Measurements from ENCODE around the gene SLC8B1. TPM values are rescaled to one million over a fixed set of nuclear protein-coding genes. Genes with fewer than 3 reads are reported as not detected.

Gene SLC8B1
- total and polyA plus RNA-seq, 2 donors (not counting 1 experiment from before 2014, with no cell fraction given), result 16.7 to 16.8 TPM

DNA sequence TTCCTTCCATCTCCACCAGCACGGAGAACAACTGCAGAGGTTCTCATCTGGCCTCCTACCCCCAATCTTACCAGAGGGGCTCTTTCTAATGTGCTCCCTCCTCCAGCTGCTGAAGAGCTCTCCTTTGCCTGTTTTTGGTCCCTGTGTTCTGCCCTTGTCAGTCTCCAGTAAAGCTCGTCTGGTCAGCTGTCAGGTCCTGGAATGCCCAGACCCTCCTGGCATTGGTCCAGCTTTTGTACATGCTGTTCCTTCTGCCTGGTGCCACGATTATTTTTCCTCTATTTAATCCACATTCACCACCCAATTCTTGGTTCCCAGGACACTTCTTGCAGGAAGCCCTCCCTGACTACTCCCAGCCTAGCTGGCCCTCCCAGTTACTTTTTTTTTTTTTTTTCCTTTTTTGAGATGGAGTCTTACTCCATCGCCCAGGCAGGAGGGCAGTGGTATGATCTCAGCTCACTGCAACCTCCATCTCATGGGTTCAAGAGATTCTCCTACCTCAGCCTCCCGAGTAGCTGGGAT is 6.5 kb downstream of the SLC8B1 start:
- DNase-seq (ENCODE audit: low read depth in 2 of 2), result no peak
- H4K20me1 ChIP-seq (ENCODE audit: control insufficient read depth, extremely low read depth, insufficient read depth, low read length), result no peaks in the 10 kb centered on the region
- TF ChIP-seq CTCF (conservative IDR thresholded peaks at IDR 0.05 in 1 of 2, IDR thresholded peaks at IDR 0.05 in 1 of 2; ENCODE audit: low read depth in 1 of 2, low read length in 2 of 2) (no peak), EZH2 (IDR thresholded peaks at IDR 0.05; ENCODE audit: low read length, missing control alignments) (no peak)
- peaks cover 8% of the 10 kb centered on the region for H3K4me1 ChIP-seq (ENCODE audit: control insufficient read depth, extremely low read depth, insufficient read depth, low read length)
- no peak overlapping the region for H3K27ac ChIP-seq (ENCODE audit: insufficient read depth, low read length)
- no peak overlapping the region for H2AFZ ChIP-seq (ENCODE audit: low read length)
- H3K36me3 ChIP-seq (ENCODE audit: control insufficient read depth, insufficient read depth, low read length), result peaks cover 4% of the 10 kb centered on the region
- no peak overlapping the region for H3K4me2 ChIP-seq (ENCODE audit: extremely low read depth, insufficient read depth, low read length)
- H3K27me3 ChIP-seq (ENCODE audit: control insufficient read depth, insufficient read depth, low read length), result no peaks in the 10 kb centered on the region
- H3K9me3 ChIP-seq (ENCODE audit: control insufficient read depth, insufficient read depth, low read depth, low read length), result no peaks in the 10 kb centered on the region
- no peaks in the 10 kb centered on the region for H3K79me2 ChIP-seq (ENCODE audit: control insufficient read depth, insufficient read depth, low read length)
- no peak overlapping the region for H3K9ac ChIP-seq (ENCODE audit: insufficient read depth, low read length)
- H3K4me3 ChIP-seq (replicated peaks in 1 of 4; ENCODE audit: control extremely low read depth in 1 of 4, insufficient read depth in 1 of 4, low read depth in 3 of 4, low read length in 4 of 4), result no peak overlapping the region

- Histone ChIP-seq H3K27ac (ENCODE audit: insufficient read depth, low read length) (peak overlapping the region; percentile 61), H3K9me3 (ENCODE audit: control insufficient read depth, insufficient read depth, low read depth, low read length) (no peaks in the 10 kb centered on the region), H3K36me3 (ENCODE audit: control insufficient read depth, insufficient read depth, low read length) (peaks cover 4% of the 10 kb centered on the region), H3K79me2 (ENCODE audit: control insufficient read depth, insufficient read depth, low read length) (no peaks in the 10 kb centered on the region), H3K4me1 (ENCODE audit: control insufficient read depth, extremely low read depth, insufficient read depth, low read length) (peaks cover 8% of the 10 kb centered on the region), H3K27me3 (ENCODE audit: control insufficient read depth, insufficient read depth, low read length) (no peaks in the 10 kb centered on the region), H3K4me3 (replicated peaks in 1 of 4; ENCODE audit: control extremely low read depth in 1 of 4, insufficient read depth in 1 of 4, low read depth in 3 of 4, low read length in 4 of 4) (no peak overlapping the region), H2AFZ (ENCODE audit: low read length) (no peak overlapping the region), H3K9ac (ENCODE audit: insufficient read depth, low read length) (no peak overlapping the region), H4K20me1 (ENCODE audit: control insufficient read depth, extremely low read depth, insufficient read depth, low read length) (no peaks in the 10 kb centered on the region), H3K4me2 (ENCODE audit: extremely low read depth, insufficient read depth, low read length) (peak overlapping the region; percentile 25)
- no peak for DNase-seq (ENCODE audit: low read depth in 2 of 2)
- peak; percentile 14 to 15 for TF ChIP-seq CTCF (conservative IDR thresholded peaks at IDR 0.05 in 1 of 2, IDR thresholded peaks at IDR 0.05 in 1 of 2; ENCODE audit: low read depth in 1 of 2, low read length in 2 of 2)
- TF ChIP-seq EZH2 (IDR thresholded peaks at IDR 0.05; ENCODE audit: low read length, missing control alignments), result no peak
These were observed 8.0 kb downstream of the SLC8B1 start for GRCh38 chr12:113326775-113327395.

DNA sequence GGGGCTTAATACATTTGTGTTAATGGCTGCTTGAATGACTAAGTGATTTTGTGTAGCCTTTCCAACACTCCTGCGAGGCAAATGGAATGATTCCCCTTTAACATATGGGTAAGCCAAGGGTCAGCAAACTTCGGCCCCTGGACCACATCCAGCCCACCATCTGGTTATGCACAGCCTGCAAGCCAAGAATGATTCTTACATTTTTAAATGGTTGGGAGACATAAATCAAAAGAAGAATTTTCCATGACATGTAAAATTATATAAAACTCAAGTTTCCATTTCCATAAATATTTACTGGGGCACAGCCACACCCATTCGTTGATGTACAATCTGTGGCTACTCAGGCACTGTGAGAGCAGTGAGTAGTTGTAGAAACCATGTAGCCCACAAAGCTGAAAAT is 9.0 kb downstream of the SLC8B1 start:
- H2AFZ ChIP-seq (ENCODE audit: low read length), result no peak overlapping the region
- DNase-seq (ENCODE audit: low read depth in 2 of 2), result peak; percentile 68 to 98
- no peaks in the 10 kb centered on the region for H3K27me3 ChIP-seq (ENCODE audit: control insufficient read depth, insufficient read depth, low read length)
- peaks cover 4% of the 10 kb centered on the region for H3K36me3 ChIP-seq (ENCODE audit: control insufficient read depth, insufficient read depth, low read length)
- peaks cover 8% of the 10 kb centered on the region for H3K4me1 ChIP-seq (ENCODE audit: control insufficient read depth, extremely low read depth, insufficient read depth, low read length)
- H3K27ac ChIP-seq (ENCODE audit: insufficient read depth, low read length), result peak overlapping the region; percentile 66
- H3K4me2 ChIP-seq (ENCODE audit: extremely low read depth, insufficient read depth, low read length), result no peak overlapping the region
- H3K4me3 ChIP-seq (replicated peaks in 1 of 4; ENCODE audit: control extremely low read depth in 1 of 4, insufficient read depth in 1 of 4, low read depth in 3 of 4, low read length in 4 of 4), result no peak overlapping the region
- H4K20me1 ChIP-seq (ENCODE audit: control insufficient read depth, extremely low read depth, insufficient read depth, low read length), result no peaks in the 10 kb centered on the region
- no peak for TF ChIP-seq CTCF (conservative IDR thresholded peaks at IDR 0.05 in 1 of 2, IDR thresholded peaks at IDR 0.05 in 1 of 2; ENCODE audit: low read depth in 1 of 2, low read length in 2 of 2)
- no peak for TF ChIP-seq EZH2 (IDR thresholded peaks at IDR 0.05; ENCODE audit: low read length, missing control alignments)
- H3K9ac ChIP-seq (ENCODE audit: insufficient read depth, low read length), result no peak overlapping the region
- no peaks in the 10 kb centered on the region for H3K79me2 ChIP-seq (ENCODE audit: control insufficient read depth, insufficient read depth, low read length)
- H3K9me3 ChIP-seq (ENCODE audit: control insufficient read depth, insufficient read depth, low read depth, low read length), result no peaks in the 10 kb centered on the region

Measured in fibroblast of lung (primary cell).